HG02943 (cell line): ENCODE data around the gene XIRP1.
"Not testable (repeated sequence)": the region's sequence is repeated elsewhere in the genome, so short reads cannot be mapped to it uniquely, and the experiment has no call there.

Experiments
- ATAC-seq: cut with Tn5 transposase; IDR thresholded peaks from one replicate; pipeline ENCODE4 v1.9.1; 2021; ENCODE audit warnings: mild to moderate bottlenecking, low read depth, moderate library complexity; ENCODE audit not compliant: unreplicated experiment

The XIRP1 gene

DNA sequence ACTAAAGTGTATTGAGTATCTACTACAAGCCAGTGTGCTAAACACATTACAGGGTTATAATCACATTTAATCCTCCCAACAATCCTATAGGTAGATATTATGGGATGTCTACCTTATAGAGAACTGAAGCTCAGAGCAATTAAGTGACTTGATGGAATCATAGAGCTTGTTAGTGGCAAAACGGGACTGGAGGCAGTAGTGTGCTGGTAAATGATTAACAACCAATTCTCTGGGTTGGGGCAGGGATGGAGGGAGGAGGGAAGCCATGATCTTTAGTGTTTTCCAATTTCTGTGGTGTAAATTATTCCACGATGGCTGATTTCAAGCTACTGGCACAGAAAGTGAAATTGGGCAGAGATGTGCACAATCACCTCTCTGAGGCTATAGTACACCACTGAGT, 20.5 kb downstream of the XIRP1 start:
- no peak for ATAC-seq

GRCh38 chr3:39170877-39171276, 21.5 kb downstream of the XIRP1 start:
- ATAC-seq: not testable (repeated sequence)

GRCh38 chr3:39170461-39170860, 21.9 kb downstream of the XIRP1 start:
- no peak for ATAC-seq

DNA sequence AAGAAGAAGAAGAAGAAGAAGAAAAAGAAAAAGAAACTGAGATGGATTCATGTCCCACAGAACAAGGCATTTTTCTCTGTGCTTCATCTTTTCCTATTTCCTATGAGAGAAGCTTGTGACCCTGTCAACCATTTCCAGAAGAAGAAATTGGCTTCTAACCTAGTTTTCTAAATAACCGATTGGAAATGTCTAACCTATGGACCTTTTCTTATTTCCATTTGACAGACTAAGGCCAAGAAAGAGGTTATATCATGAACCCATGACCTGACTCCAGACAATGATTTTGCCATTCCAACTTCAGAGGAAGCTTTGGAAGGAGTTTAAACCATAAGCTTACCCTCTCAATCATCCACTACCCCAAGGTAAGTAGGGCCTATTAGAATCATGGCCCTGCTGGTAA, 22.7 kb downstream of the XIRP1 start:
- no peak for ATAC-seq

DNA sequence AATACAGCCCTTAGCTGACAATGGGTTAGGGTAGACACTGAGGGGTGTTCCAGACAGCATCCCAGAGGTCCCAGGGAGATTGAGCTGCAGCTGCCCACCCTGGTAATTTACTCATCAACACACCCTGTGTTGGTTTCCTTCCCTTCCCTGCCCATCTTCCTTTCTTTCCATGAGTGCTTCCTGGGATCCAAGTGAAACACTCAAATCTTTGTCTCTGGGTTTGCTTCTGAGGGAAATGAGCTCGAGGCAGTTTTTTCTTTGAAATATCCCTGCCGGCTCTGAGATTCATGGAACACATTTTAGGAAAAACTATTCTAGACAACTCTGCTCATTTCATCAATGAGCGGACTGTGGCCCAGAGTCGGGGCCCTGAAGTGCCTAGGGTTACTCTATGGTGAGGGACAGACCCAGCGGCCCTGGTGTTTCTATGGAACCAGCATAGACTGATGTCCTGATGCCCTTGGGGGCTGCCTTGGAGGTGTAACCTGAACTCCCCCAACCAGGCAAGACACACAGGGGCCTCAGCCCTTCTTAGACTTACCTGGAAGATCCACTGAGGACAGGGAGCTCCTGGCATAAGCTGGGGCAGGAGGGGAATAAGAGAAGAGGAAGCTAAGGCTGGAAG, 24.1 kb downstream of the XIRP1 start:
- ATAC-seq: no peak

- ATAC-seq: no peak
Measured at GRCh38 chr3:39166932-39167532, 25.4 kb downstream of the XIRP1 start.

DNA sequence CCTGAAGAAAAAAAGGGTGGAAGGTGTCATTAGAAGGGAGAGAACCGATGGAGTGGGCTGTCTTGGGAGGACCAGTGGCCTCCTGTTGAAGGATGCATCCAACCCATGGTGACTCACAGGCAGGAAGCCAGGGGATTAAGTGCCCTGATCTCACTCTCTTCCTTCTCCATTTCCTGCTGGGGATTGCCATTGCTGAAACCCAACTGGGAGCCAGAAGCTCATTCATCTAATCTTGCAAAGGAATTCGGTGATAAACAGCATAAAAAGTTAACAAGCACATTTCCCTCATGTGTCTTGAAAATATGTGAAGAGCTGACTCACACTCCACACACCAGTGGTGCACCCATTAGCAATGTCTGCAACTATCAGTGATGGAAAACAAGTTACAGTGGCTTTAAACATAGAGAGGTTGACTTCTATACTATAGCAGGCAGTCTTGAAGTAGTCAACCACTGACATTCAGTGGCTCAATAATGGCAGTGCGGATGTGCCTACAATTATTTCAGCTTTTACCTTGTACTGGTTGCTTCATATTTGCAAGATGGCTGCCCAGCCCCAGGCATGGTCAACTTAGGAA, 26.2 kb downstream of the XIRP1 start:
- no peak for ATAC-seq

DNA sequence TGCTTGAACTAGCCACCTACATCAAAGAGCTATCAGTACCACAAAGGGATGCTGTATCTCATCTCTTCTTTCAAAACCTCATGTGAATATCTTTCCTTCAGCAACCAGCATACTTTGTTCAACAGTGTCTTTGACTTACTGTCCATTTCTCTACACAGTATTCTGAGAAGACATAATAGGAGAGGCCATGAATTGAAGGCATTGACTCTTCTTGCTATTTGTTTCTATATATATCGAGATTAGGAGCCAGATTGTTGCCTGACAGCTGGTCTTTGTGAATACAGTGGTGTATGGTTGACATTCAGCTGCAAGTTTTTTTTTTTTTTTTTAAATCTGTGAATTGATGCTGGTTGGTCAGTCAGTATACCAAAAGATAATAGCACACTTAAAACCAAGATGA, 26.9 kb downstream of the XIRP1 start:
- ATAC-seq: no peak

GRCh38 chr3:39164414-39164813, 28.0 kb downstream of the XIRP1 start:
- ATAC-seq: no peak

DNA sequence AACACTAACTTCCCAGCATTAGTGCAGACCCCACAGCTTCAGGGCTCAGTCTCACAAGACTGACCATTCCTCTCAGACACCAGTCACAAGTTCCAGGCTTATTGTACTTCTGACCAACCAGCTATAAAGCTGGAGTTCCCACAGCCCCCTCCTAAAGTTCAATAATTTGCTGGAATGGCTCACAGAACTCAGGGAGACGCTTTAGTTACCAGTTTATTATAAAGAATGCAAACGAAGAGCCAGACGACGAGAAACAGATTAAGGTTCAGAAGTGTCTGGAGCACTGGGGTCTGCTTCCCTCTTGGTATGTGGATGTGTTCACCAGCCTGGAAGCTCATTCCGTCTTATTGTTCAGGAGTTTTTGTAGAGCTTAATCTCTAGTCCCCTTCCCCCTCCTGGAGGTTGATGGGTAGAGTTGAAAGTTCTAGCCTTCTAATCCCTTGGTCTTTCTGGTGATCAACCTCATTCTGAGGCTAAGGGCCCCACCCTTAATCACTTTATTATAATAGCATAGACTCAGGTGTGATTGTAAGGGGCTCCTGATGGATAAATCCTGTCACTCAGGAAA, 34.2 kb downstream of the XIRP1 start:
- no peak for ATAC-seq

- ATAC-seq: no peak
Measured at GRCh38 chr3:39157359-39157758, 35.0 kb downstream of the XIRP1 start.

- ATAC-seq: no peak
Measured at GRCh38 chr3:39156421-39156820, 36.0 kb downstream of the XIRP1 start.

DNA sequence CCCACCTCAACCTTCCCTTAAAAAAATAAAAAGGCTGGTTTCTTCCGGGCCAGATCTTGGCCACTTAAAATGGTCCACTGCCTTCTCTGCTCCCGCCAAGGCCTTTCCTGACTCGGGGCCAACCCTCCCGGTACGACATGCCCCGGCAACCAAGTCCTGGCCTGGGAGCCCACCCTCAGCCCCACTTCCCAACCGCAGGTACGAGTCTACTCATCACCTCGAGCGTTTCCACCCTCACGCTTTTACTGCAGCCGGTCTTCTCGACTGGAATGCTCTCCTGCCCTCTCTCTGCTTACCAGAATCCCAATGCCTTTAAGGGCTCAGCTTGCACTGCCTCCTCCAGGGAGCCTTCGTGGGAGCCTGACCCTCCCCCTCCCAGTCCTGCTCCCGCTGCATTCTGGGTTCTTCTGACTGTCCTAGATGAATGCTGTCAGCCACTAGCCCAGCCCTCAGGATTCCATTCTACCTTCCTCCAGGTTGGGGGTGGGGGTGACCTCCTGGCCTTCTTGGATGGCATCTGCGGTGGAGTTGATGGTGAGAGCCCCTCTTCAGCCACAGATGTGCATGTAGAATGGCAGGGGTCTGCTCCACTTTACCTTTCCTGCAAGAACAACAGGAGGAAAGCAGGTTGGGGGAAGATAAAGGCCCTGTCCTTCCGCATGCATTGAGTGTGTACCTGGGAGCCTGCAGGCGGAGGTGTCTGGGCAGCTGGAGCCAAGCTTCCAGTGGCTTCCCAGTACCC, 37.9 kb downstream of the XIRP1 start:
- ATAC-seq: no peak

DNA sequence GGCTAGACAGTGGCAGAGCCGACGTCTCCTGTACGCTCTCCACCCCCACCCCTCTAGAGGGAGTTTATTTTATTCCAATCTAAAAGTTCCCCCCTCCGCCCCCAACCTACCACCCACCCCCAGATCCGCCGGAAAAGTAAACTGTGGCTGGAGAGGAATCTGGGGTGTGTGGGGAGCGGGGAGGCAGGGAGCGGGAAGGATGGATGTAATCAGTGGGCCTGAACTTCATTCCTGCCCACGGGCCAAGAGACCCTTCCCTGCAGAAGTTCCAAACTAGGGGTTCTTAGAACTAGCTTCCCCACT, 38.5 kb downstream of the XIRP1 start:
- no peak for ATAC-seq

GRCh38 chr3:39150803-39151631, 41.4 kb downstream of the XIRP1 start:
- no peak for ATAC-seq

DNA sequence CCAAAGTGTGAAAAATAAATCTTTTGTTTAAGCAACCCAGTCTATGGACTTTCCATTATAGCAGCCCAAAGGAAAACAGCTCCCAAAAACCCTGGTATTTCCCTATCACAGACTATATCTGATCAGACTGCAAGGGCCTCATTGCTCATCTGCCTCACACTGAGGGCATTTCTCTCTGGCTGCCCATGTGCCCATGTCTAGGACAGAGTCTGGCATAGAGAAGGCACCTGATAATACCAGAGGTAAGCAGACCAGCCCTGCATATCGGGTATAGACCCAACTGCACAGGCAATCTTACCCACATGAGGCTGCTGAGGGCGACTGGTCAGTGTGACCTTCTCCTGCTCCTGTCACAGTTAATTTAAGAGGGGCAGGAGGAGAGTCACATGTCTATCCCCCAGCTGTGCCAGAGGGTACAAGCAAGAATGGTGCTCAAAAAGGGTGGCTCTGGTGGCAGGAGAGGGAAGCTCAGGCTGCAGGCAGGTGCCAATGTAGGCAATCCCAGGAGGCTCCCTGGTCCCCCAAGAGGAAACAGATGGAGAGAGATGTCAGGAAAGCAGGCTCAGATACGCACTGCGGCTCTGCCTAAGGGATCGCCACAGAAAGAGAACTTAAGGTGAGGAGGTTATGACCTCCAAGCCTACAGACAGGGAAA, 42.1 kb downstream of the XIRP1 start:
- ATAC-seq: no peak

GRCh38 chr3:39149498-39150147, 42.8 kb downstream of the XIRP1 start:
- no peak for ATAC-seq

DNA sequence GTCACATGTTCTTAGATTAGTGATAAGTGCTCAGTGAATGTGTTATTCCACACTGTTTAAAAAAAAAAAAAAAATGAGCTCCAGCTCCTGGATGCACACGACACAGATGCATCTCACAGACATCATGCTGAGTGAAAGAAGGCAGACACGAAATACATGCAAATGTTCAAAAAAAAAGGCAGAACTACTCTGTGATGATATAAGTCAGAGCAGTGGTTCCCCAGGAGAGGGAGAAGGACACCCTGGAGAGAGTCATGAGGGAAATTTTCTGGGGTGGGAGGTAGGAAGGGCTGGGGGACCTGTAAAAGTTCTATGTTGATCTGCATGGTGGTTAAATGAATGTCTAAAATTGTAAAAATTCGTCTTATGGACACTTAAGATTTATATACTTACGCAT, 43.3 kb downstream of the XIRP1 start:
- no peak for ATAC-seq

GRCh38 chr3:39148435-39149058, 43.8 kb downstream of the XIRP1 start:
- ATAC-seq: no peak
